ENCODE results near the gene TENM3.

TENM3 gene

DNA sequence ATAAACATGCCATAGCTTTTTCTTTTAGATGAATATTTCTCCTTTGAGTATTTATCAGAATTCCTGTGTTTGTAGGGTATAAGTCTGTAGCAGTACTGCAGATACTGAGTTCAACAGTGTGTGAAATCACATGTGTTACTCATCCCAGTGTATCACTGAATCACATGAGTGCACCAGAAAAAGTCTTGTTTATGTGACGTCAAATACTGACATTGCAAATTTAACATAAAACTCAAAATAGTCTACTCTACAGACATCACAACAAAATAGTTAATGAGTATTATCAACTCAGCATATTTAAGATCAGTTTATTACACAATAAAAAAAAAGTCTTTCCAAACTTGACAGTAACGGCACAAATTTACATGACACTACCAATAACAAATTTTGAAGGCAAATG lies 452.6 kb downstream of the TENM3 start:
- Histone ChIP-seq H3K27ac (ENCODE audit: low read length) (no peak overlapping the region), H3K4me3 (ENCODE audit: low read length) (no peak overlapping the region), H4K20me1 (ENCODE audit: insufficient read depth, low read length) (no peaks in the 10 kb centered on the region), H3K4me2 (ENCODE audit: low read depth, low read length) (no peak overlapping the region), H3K4me1 (ENCODE audit: low read length) (no peaks in the 10 kb centered on the region), H2AFZ (ENCODE audit: low read length) (no peak overlapping the region), H3K36me3 (replicated peaks; ENCODE audit: insufficient read depth, low read length) (no peaks in the 10 kb centered on the region), H3K9me2 (replicated peaks; ENCODE audit: insufficient read depth, low read length) (no peaks in the 10 kb centered on the region), H3F3A (ENCODE audit: insufficient read depth, low read length) (no peaks in the 10 kb centered on the region), H3K79me2 (ENCODE audit: low read length) (no peaks in the 10 kb centered on the region), H3K9me3 (replicated peaks; ENCODE audit: insufficient read depth, low read length) (no peaks in the 10 kb centered on the region), H3K27me3 (replicated peaks; ENCODE audit: insufficient read depth, low read length) (no peaks in the 10 kb centered on the region), H3K9ac (ENCODE audit: low read length) (no peak overlapping the region)
- no peak for DNase-seq
- TF ChIP-seq, protein P1, sequence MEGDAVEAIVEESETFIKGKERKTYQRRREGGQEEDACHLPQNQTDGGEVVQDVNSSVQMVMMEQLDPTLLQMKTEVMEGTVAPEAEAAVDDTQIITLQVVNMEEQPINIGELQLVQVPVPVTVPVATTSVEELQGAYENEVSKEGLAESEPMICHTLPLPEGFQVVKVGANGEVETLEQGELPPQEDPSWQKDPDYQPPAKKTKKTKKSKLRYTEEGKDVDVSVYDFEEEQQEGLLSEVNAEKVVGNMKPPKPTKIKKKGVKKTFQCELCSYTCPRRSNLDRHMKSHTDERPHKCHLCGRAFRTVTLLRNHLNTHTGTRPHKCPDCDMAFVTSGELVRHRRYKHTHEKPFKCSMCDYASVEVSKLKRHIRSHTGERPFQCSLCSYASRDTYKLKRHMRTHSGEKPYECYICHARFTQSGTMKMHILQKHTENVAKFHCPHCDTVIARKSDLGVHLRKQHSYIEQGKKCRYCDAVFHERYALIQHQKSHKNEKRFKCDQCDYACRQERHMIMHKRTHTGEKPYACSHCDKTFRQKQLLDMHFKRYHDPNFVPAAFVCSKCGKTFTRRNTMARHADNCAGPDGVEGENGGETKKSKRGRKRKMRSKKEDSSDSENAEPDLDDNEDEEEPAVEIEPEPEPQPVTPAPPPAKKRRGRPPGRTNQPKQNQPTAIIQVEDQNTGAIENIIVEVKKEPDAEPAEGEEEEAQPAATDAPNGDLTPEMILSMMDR (IDR thresholded peaks at IDR 0.05; ENCODE audit: low read length), result no peak
- no peak for TF ChIP-seq EZH2phosphoT487 (IDR thresholded peaks at IDR 0.05; ENCODE audit: low read length)

DNA sequence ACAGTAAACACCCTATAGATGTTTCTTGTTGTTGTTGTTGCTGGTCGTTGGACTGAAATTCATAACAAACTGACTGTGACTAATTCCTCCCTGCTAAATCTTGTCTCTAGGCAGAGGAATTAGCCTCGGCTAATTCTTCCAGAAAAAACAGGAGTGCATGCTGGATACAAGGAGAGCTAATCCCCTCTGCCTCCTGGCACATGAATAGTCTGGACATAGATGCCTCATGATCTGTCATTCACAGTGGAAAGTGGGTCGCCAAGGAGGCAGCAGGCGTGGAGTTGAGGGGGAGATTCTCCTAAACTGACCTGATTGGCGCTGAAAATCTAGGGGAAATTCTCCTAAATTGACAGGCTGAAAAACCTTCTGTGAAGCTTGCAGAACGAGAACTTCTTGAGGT lies 453.9 kb downstream of the TENM3 start:
- no peak overlapping the region for H3K4me2 ChIP-seq (ENCODE audit: low read depth, low read length)
- no peaks in the 10 kb centered on the region for H3K4me1 ChIP-seq (ENCODE audit: low read length)
- no peaks in the 10 kb centered on the region for H3K27me3 ChIP-seq (replicated peaks; ENCODE audit: insufficient read depth, low read length)
- no peaks in the 10 kb centered on the region for H4K20me1 ChIP-seq (ENCODE audit: insufficient read depth, low read length)
- no peaks in the 10 kb centered on the region for H3K9me3 ChIP-seq (replicated peaks; ENCODE audit: insufficient read depth, low read length)
- no peaks in the 10 kb centered on the region for H3F3A ChIP-seq (ENCODE audit: insufficient read depth, low read length)
- no peak for DNase-seq
- no peak overlapping the region for H3K9ac ChIP-seq (ENCODE audit: low read length)
- H3K9me2 ChIP-seq (replicated peaks; ENCODE audit: insufficient read depth, low read length), result no peaks in the 10 kb centered on the region
- no peaks in the 10 kb centered on the region for H3K79me2 ChIP-seq (ENCODE audit: low read length)
- TF ChIP-seq, protein P1 (IDR thresholded peaks at IDR 0.05; ENCODE audit: low read length), result no peak
- no peak for TF ChIP-seq EZH2 (optimal IDR thresholded peaks at IDR 0.05; ENCODE audit: low read depth, low read length)
- TF ChIP-seq EZH2phosphoT487 (IDR thresholded peaks at IDR 0.05; ENCODE audit: low read length), result no peak
- H2AFZ ChIP-seq (ENCODE audit: low read length), result no peak overlapping the region
- H3K36me3 ChIP-seq (replicated peaks; ENCODE audit: insufficient read depth, low read length), result no peaks in the 10 kb centered on the region
- no peak overlapping the region for H3K27ac ChIP-seq (ENCODE audit: low read length)
- H3K4me3 ChIP-seq (ENCODE audit: low read length), result no peak overlapping the region

DNA sequence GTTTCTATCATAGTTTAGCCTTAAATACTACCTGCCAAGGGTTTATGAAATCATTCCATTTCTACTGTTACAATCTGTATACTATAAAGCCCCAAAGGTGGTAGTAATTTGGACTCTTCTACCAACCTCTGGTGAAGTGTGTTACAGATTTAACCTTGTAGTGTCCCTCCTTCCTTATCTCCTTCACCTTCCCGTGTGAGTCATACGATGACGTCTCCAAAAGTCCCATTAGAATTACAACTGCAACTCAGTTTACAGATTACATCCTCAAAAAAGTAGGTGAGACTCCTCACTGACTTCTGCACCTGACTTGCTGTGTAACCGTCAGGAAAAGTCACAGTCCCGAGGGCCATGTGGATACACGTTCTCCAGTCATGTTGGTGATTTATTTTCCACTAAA lies 455.0 kb downstream of the TENM3 start:
- Histone ChIP-seq H3K36me3 (replicated peaks; ENCODE audit: insufficient read depth, low read length) (no peaks in the 10 kb centered on the region), H3K4me3 (ENCODE audit: low read length) (no peak overlapping the region), H3K4me2 (ENCODE audit: low read depth, low read length) (no peak overlapping the region), H3F3A (ENCODE audit: insufficient read depth, low read length) (no peaks in the 10 kb centered on the region), H2AFZ (ENCODE audit: low read length) (no peak overlapping the region), H3K27me3 (replicated peaks; ENCODE audit: insufficient read depth, low read length) (no peaks in the 10 kb centered on the region), H3K9me3 (replicated peaks; ENCODE audit: insufficient read depth, low read length) (no peaks in the 10 kb centered on the region), H3K9me2 (replicated peaks; ENCODE audit: insufficient read depth, low read length) (no peaks in the 10 kb centered on the region), H4K20me1 (ENCODE audit: insufficient read depth, low read length) (no peaks in the 10 kb centered on the region), H3K4me1 (ENCODE audit: low read length) (no peaks in the 10 kb centered on the region), H3K79me2 (ENCODE audit: low read length) (no peaks in the 10 kb centered on the region), H3K9ac (ENCODE audit: low read length) (no peak overlapping the region), H3K27ac (ENCODE audit: low read length) (no peak overlapping the region)
- no peak for TF ChIP-seq EZH2 (optimal IDR thresholded peaks at IDR 0.05; ENCODE audit: low read depth, low read length)
- TF ChIP-seq, protein P1 (IDR thresholded peaks at IDR 0.05; ENCODE audit: low read length), result no peak
- no peak for TF ChIP-seq EZH2phosphoT487 (IDR thresholded peaks at IDR 0.05; ENCODE audit: low read length)
- no peak for DNase-seq

Measured in MM.1S (cell line).